Measurements from ENCODE around the gene CEP112. TPM values are rescaled to one million over a fixed set of nuclear protein-coding genes. Genes with fewer than 3 reads are reported as not detected.

The CEP112 gene
- total and polyA plus RNA-seq, 7 experiments from 2014 or later, result 0.08 to 2.5 (median 0.66) TPM; not detected in 1

DNA sequence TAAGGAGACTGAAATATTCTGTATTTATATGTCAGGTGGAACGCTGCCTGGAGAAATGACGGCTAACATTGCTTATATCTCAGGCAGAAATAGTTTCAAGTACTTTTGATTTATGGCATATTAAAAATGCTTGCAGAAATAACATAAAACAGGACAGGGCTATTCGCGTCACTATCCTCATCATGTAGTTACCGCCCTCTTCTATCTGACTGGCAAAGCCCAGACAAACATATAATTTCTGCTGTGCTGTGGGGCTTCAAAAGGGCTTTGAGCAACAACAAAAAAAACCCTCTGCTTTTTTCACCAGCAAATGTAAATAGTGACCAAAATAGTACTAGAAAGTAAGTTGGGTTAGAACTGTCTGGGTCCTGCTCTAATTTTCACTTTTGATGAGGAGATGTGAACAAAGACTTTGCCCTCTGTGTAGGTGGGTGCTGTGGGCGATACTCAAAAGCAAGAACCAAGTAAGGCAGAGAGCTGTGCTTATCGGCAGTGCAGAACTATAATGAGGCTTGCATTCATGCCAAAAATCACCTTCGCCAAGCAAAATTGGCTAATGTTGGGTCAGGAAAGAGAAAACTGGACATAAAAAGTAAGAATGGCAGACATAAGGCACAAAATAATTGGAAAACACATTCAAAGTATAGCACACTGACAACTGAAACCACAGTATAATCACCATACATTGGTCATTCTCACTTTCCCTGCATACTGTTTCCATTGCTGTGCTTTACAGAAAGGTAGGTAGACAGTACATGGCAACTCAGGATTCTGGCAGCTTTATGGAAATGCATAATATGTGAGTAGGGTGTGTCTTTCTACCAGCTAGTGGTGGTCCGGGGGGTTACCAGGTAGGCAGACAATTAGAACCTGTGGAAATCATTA is 479.3 kb downstream of the CEP112 start:
- Mint-ChIP-seq H3K36me3 (no peaks in the 10 kb centered on the region), H3K4me1 (peaks cover 0 to 7% (median 0%) of the 10 kb centered on the region in 7 donors), H3K9me3 (no peaks in the 10 kb centered on the region), H3K27ac (no peak overlapping the region), H3K27me3 (no peaks in the 10 kb centered on the region), H3K4me3 (no peak overlapping the region)
- Histone ChIP-seq H3K4me1 (ENCODE audit: control insufficient read depth in 2 of 2, insufficient read depth in 2 of 2, low read length in 2 of 2) (no peaks in the 10 kb centered on the region), H3K9me3 (ENCODE audit: control insufficient read depth in 2 of 3, low read length in 3 of 3) (no peaks in the 10 kb centered on the region), H3K36me3 (ENCODE audit: control insufficient read depth in 2 of 3, insufficient read depth in 3 of 3, low read length in 3 of 3) (no peaks in the 10 kb centered on the region), H3K27ac (ENCODE audit: low read depth, low read length) (no peak overlapping the region), H3K4me3 (ENCODE audit: low read length) (no peak overlapping the region), H3K27me3 (ENCODE audit: control insufficient read depth in 2 of 2, insufficient read depth in 2 of 2, low read length in 2 of 2) (no peaks in the 10 kb centered on the region)
- DNase-seq (no peak), ATAC-seq (no peak)
- intact Hi-C loops (cut with micrococcal nuclease), result no loop called here
- POLR2A ChIA-PET, result interaction anchor here (1.1 kb wide), 1 partner anchor 10 kb away, joined by 4 read pairs; no protein-coding TSS in a partner anchor
- CTCF ChIA-PET, result no interaction called here

DNA sequence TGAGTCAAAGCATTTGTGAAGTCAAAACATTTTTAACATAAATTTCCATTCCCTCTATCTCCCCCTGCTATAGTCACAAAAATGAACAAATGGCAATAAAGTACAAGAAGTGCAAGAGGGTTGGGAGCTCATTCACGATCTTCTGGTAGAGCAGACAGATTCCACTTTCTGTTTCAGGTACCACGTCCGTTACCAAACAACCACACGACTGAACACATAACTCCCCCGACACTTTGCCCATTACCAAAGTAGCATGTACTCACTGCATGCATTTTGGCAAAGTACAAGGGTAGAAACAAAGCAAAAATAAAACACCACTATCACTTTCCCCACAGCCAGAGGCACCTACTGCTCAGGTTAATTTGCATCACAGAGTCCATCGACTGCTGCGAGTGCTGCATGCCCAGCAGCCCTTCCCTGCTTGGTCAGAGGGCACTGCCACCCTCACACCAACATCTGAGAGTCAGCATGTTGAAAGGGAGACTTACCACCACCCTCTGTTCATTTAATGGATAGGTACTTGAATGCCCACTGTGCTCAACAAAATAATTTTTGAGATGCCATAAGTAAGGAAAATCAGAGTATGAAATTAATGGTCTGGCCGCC is 480.2 kb downstream of the CEP112 start:
- no peaks in the 10 kb centered on the region for H3K27me3 Mint-ChIP-seq
- H3K4me3 ChIP-seq (ENCODE audit: low read length), result peak overlapping the region; percentile 3
- CTCF ChIA-PET, result interaction anchor here (0.6 kb wide), 1 partner anchor 338 kb away, joined by 4 read pairs; no protein-coding TSS in a partner anchor
- no peaks in the 10 kb centered on the region for H3K9me3 Mint-ChIP-seq
- POLR2A ChIA-PET, result no interaction called here
- H3K27ac ChIP-seq (ENCODE audit: low read depth, low read length), result no peak overlapping the region
- intact Hi-C loops (cut with micrococcal nuclease), result no loop called here
- no peaks in the 10 kb centered on the region for H3K36me3 ChIP-seq (ENCODE audit: control insufficient read depth in 2 of 3, insufficient read depth in 3 of 3, low read length in 3 of 3)
- H3K27ac Mint-ChIP-seq, result peak overlapping the region in 1 of 9 donors; percentile 23
- H3K9me3 ChIP-seq (ENCODE audit: control insufficient read depth in 2 of 3, low read length in 3 of 3), result no peaks in the 10 kb centered on the region
- H3K4me3 Mint-ChIP-seq, result peak overlapping the region; percentile 13 to 69 (median 42)
- no peaks in the 10 kb centered on the region for H3K36me3 Mint-ChIP-seq
- peaks cover 0 to 7% (median 0%) of the 10 kb centered on the region in 7 donors for H3K4me1 Mint-ChIP-seq
- no peaks in the 10 kb centered on the region for H3K27me3 ChIP-seq (ENCODE audit: control insufficient read depth in 2 of 2, insufficient read depth in 2 of 2, low read length in 2 of 2)
- DNase-seq, result no peak
- ATAC-seq, result no peak
- no peaks in the 10 kb centered on the region for H3K4me1 ChIP-seq (ENCODE audit: control insufficient read depth in 2 of 2, insufficient read depth in 2 of 2, low read length in 2 of 2)

DNA sequence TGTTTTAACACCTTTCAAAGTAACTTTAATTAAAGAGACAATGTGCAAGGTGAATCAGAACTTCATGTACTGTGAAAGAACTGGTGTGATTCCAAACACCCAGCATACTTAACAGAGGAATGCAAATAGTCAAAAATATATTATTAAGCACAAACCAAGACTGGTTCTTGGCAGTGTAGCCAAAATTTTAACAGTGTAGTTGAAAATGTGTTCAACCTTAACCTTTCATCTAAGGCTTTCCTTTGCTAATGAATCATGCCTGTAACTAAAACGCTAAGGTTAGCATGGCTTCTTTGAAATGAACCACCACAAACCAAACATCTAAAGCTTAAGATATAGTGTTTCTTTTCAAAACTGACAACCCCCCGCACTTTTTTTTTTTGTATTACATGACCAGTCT is 484.2 kb downstream of the CEP112 start:
- no peaks in the 10 kb centered on the region for H3K36me3 Mint-ChIP-seq
- CTCF ChIA-PET, result no interaction called here
- POLR2A ChIA-PET, result no interaction called here
- no peak overlapping the region for H3K4me3 Mint-ChIP-seq
- no peak for DNase-seq
- Histone ChIP-seq H3K4me1 (ENCODE audit: control insufficient read depth in 2 of 2, insufficient read depth in 2 of 2, low read length in 2 of 2) (no peaks in the 10 kb centered on the region), H3K27me3 (ENCODE audit: control insufficient read depth in 2 of 2, insufficient read depth in 2 of 2, low read length in 2 of 2) (no peaks in the 10 kb centered on the region), H3K27ac (ENCODE audit: low read depth, low read length) (no peak overlapping the region), H3K4me3 (ENCODE audit: low read length) (no peak overlapping the region), H3K36me3 (ENCODE audit: control insufficient read depth in 2 of 3, insufficient read depth in 3 of 3, low read length in 3 of 3) (no peaks in the 10 kb centered on the region), H3K9me3 (ENCODE audit: control insufficient read depth in 2 of 3, low read length in 3 of 3) (no peaks in the 10 kb centered on the region)
- peaks cover 0 to 1% (median 0%) of the 10 kb centered on the region in 11 donors for H3K9me3 Mint-ChIP-seq
- peaks cover 0 to 2% (median 0%) of the 10 kb centered on the region in 5 donors for H3K27me3 Mint-ChIP-seq
- no peak overlapping the region for H3K27ac Mint-ChIP-seq
- peaks cover 0 to 6% (median 0%) of the 10 kb centered on the region in 7 donors for H3K4me1 Mint-ChIP-seq
- intact Hi-C loops (cut with micrococcal nuclease), result no loop called here
- no peak for ATAC-seq

DNA sequence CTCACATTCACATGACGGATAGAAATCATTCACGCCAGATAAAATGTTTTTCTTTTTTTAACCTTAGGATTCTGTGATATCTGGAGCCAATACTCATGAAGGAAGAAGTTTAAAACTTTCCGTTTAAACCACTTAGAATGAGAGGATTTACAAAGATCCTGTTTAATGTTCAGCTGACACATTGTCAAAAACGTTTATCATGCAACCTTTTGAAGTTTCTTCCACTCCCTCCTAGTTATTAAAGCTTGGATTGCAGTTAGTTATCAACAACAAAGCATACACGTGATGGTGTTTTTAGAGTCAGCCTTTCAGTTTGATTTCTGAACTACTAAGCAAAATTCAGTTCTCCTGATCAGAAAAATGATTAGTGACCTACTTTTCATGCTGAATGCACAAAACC is 487.2 kb downstream of the CEP112 start:
- POLR2A ChIA-PET, result no interaction called here
- no peak overlapping the region for H3K4me3 Mint-ChIP-seq
- H3K9me3 Mint-ChIP-seq, result peaks cover 0 to 6% (median 0%) of the 10 kb centered on the region in 11 donors
- Histone ChIP-seq H3K4me1 (ENCODE audit: control insufficient read depth in 2 of 2, insufficient read depth in 2 of 2, low read length in 2 of 2) (no peaks in the 10 kb centered on the region), H3K9me3 (ENCODE audit: control insufficient read depth in 2 of 3, low read length in 3 of 3) (no peaks in the 10 kb centered on the region), H3K27ac (ENCODE audit: low read depth, low read length) (no peak overlapping the region), H3K27me3 (ENCODE audit: control insufficient read depth in 2 of 2, insufficient read depth in 2 of 2, low read length in 2 of 2) (no peaks in the 10 kb centered on the region), H3K36me3 (ENCODE audit: control insufficient read depth in 2 of 3, insufficient read depth in 3 of 3, low read length in 3 of 3) (no peaks in the 10 kb centered on the region), H3K4me3 (ENCODE audit: low read length) (no peak overlapping the region)
- intact Hi-C loops (cut with micrococcal nuclease), result no loop called here
- H3K27me3 Mint-ChIP-seq, result peaks cover 0 to 5% (median 0%) of the 10 kb centered on the region in 5 donors
- DNase-seq (no peak), ATAC-seq (no peak)
- no peak overlapping the region for H3K27ac Mint-ChIP-seq
- peaks cover 0 to 3% (median 0%) of the 10 kb centered on the region in 5 donors for H3K36me3 Mint-ChIP-seq
- CTCF ChIA-PET, result no interaction called here
- H3K4me1 Mint-ChIP-seq, result no peaks in the 10 kb centered on the region

DNA sequence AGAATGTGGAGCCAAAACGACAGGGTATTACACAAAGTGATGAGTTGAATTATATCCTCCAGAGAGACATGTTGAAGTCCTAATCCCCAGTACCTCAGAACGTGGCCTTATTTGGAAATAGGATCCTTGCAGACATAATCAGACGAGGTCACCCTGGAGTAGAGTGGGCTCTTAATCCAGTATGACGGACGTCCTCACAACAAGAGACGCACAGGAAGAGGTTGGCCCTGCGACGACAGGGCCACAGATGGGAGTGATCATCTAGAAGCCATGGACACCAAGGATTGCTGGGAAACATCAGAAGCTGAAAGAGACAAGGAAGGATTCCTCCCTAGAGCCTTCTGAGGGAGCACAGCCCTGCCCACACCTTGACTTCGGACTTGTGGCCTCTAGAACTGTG is 488.0 kb downstream of the CEP112 start:
- Mint-ChIP-seq H3K27me3 (peaks cover 0 to 5% (median 3%) of the 10 kb centered on the region in 5 donors), H3K4me3 (no peak overlapping the region), H3K27ac (no peak overlapping the region), H3K36me3 (peaks cover 0 to 3% (median 0%) of the 10 kb centered on the region in 5 donors), H3K9me3 (peaks cover 0 to 6% (median 0%) of the 10 kb centered on the region in 11 donors), H3K4me1 (no peaks in the 10 kb centered on the region)
- Histone ChIP-seq H3K4me1 (ENCODE audit: control insufficient read depth in 2 of 2, insufficient read depth in 2 of 2, low read length in 2 of 2) (no peaks in the 10 kb centered on the region), H3K9me3 (ENCODE audit: control insufficient read depth in 2 of 3, low read length in 3 of 3) (no peaks in the 10 kb centered on the region), H3K4me3 (ENCODE audit: low read length) (no peak overlapping the region), H3K36me3 (ENCODE audit: control insufficient read depth in 2 of 3, insufficient read depth in 3 of 3, low read length in 3 of 3) (no peaks in the 10 kb centered on the region), H3K27ac (ENCODE audit: low read depth, low read length) (no peak overlapping the region), H3K27me3 (ENCODE audit: control insufficient read depth in 2 of 2, insufficient read depth in 2 of 2, low read length in 2 of 2) (no peaks in the 10 kb centered on the region)
- DNase-seq (no peak), ATAC-seq (no peak)
- intact Hi-C loops (cut with micrococcal nuclease), result no loop called here
- ChIA-PET POLR2A (no interaction called here), CTCF (interaction anchor here (0.6 kb wide), 1 partner anchor 17 kb away, joined by 3 read pairs; no protein-coding TSS in a partner anchor)

DNA sequence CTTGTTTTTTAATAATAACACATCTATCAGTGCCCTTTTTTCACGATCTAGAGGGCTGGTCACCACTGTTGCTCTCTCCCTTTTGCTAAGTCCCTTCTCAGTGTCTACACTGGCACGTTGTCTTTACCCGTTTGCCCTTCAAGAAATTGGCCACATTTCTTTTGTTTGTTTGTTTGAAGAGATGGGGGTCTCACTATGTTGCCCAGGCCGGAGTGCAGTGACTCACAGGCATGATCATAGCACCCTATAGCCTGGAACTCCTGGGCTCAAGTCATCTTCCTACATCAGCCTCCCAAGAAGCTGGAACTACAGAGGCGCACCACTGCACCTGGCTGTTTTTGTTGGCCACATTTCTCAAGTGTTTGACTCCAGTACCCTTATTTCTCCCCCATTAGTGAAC is 492.5 kb downstream of the CEP112 start:
- ATAC-seq, result no peak

More for the DNA sequence above, 492.5 kb downstream of the CEP112 start:
- Mint-ChIP-seq H3K36me3 (peaks cover 0 to 3% (median 0%) of the 10 kb centered on the region in 5 donors), H3K4me3 (no peak overlapping the region), H3K27ac (no peak overlapping the region), H3K4me1 (no peaks in the 10 kb centered on the region), H3K27me3 (peaks cover 0 to 7% (median 3%) of the 10 kb centered on the region in 5 donors), H3K9me3 (peaks cover 0 to 6% (median 0%) of the 10 kb centered on the region in 11 donors)
- Histone ChIP-seq H3K36me3 (ENCODE audit: control insufficient read depth in 2 of 3, insufficient read depth in 3 of 3, low read length in 3 of 3) (no peaks in the 10 kb centered on the region), H3K9me3 (ENCODE audit: control insufficient read depth in 2 of 3, low read length in 3 of 3) (no peaks in the 10 kb centered on the region), H3K27me3 (ENCODE audit: control insufficient read depth in 2 of 2, insufficient read depth in 2 of 2, low read length in 2 of 2) (no peaks in the 10 kb centered on the region), H3K4me3 (ENCODE audit: low read length) (no peak overlapping the region), H3K4me1 (ENCODE audit: control insufficient read depth in 2 of 2, insufficient read depth in 2 of 2, low read length in 2 of 2) (no peaks in the 10 kb centered on the region), H3K27ac (ENCODE audit: low read depth, low read length) (no peak overlapping the region)
- no peak for DNase-seq
- CTCF ChIA-PET, result no interaction called here
- intact Hi-C loops (cut with micrococcal nuclease), result no loop called here
- POLR2A ChIA-PET, result no interaction called here
